Large intestine (tissue), 3 donors: ENCODE data around the gene EHBP1. TPM values are rescaled to one million over a fixed set of nuclear protein-coding genes. Genes with fewer than 3 reads are reported as not detected.

ENCODE experiments used
- DNase-seq, 2 donors: peaks; one replicate each; pipeline versions ENCODE4 v3.0.0 to v3.0.0-alpha.2; 2013
- H3K27ac ChIP-seq: one replicate; pipeline ENCODE4 v1.5.1; 2013; ENCODE audit warnings: low read length
- H3K27me3 ChIP-seq: 2 replicates; pipeline ENCODE4 v1.6.1; 2013; ENCODE audit warnings: low read length; ENCODE audit not compliant: control insufficient read depth, insufficient read depth
- H3K36me3 ChIP-seq: 2 replicates; pipeline ENCODE4 v1.6.1; 2013; ENCODE audit warnings: low read length; ENCODE audit not compliant: control insufficient read depth, insufficient read depth
- H3K4me1 ChIP-seq: one replicate; pipeline ENCODE4 v1.6.1; 2013; ENCODE audit warnings: low read length; ENCODE audit not compliant: control insufficient read depth, insufficient read depth
- H3K4me3 ChIP-seq: one replicate; pipeline ENCODE4 v1.5.1; 2013; ENCODE audit warnings: low read length
- H3K9me3 ChIP-seq: one replicate; pipeline ENCODE4 v1.6.1; 2013; ENCODE audit warnings: mild to moderate bottlenecking, low read depth, low read length, moderate library complexity; ENCODE audit not compliant: control insufficient read depth
- WGBS: methylation state at CpG from one replicate; pipeline ENCODE4 v1.1.5; 2013; ENCODE audit warnings: low lambda C conversion rate; ENCODE audit not compliant: insufficient coverage; 5-methylcytosine and 5-hydroxymethylcytosine counted together
- polyA plus RNA-seq: library from polyadenylated mRNA; unstranded; fragments of 120-200 nt; gene quantifications from one replicate; pipeline ENCODE4 v1.2.1, GENCODE V29; 2013

EHBP1 gene
- polyA plus RNA-seq, 1 donor: 30.7 TPM

DNA sequence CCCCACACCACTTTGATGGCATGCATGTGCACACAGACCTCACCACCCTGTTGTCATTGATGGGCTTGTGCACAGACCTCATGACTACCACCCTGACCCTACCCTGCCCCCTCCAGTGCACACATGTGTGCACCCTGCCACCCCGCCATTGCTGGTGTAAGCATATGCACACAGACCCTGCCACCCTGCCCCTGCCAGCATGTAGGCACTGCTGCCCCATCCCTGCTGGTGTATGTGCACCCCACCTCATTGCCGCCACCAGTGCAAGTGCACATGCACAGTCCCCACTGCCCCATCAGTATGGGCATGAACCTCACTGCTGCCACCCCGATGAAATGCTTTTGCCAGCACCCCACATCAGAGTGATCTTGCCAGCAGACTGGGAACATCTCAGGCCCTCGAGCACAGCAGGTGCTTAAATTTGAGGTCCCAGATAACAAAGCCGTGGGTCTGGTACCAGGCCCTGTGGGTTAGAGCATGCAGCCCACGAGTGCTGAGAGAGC is 169.4 kb downstream of the EHBP1 start:
- H3K27ac ChIP-seq: no peak overlapping the region
- peaks cover 10% of the 10 kb centered on the region for H3K9me3 ChIP-seq
- DNase-seq: no peak
- H3K27me3 ChIP-seq: no peaks in the 10 kb centered on the region
- no CpG with 5 or more reads among the region's 6 CpGs for WGBS
- H3K4me1 ChIP-seq: no peaks in the 10 kb centered on the region
- no peak overlapping the region for H3K4me3 ChIP-seq
- H3K36me3 ChIP-seq: peaks cover 40% of the 10 kb centered on the region

DNA sequence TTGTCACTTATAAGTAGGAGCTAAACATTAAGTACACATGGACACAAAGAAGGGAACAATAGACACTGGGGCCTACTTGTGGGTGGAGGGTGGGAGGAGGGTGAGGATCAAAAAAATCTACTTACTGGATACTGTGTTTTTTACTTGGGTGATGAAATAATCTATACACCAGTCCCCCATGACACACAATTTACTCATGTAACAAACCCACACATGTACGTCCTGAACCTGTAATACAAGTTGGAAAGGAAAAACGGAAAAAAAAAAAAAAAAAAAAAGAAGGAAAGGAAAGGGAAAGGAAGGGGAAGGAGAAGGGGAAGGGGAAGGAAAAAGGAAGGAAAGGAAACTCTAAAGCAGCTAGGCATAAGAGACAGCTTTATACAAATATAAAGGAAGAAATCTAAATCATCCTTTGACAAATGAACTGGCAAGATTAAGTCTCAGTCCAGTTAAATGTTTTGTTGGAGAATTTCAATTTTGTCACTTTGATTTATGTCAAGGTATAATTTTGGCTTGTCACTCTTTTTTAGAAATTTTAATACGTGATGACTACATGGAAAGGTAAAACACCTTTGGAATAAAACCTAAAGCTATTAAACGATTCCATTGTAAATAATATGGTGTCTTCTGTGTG is 175.8 kb downstream of the EHBP1 start:
- Histone ChIP-seq H3K27ac (no peak overlapping the region), H3K9me3 (peaks cover 2% of the 10 kb centered on the region), H3K27me3 (no peaks in the 10 kb centered on the region), H3K4me3 (no peak overlapping the region), H3K36me3 (peaks cover 22% of the 10 kb centered on the region), H3K4me1 (no peaks in the 10 kb centered on the region)
- 100% methylated on average over 2 of the region's 4 CpGs for WGBS
- DNase-seq: no peak

DNA sequence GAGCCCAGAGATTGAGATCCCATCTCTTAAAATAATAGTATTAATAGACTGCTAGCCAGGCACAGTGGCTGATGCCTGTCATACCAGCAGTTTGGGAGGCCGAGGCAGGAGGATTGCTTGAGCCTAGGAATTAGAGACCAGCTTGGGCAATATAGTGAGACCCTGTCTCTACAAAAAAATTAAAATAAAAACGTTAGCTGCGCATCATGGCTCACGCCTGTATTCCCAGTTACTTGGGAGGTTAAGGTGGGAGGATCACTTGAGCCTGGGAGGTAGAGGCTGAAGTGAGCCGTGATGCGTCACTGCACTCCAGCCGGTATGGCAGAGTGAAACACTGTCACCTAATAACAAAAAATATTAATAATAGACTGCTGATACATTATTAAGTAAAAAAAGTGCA is 178.1 kb downstream of the EHBP1 start:
- Histone ChIP-seq H3K4me3 (no peak overlapping the region), H3K9me3 (peaks cover 2% of the 10 kb centered on the region), H3K27ac (no peak overlapping the region), H3K27me3 (no peaks in the 10 kb centered on the region), H3K36me3 (peaks cover 6% of the 10 kb centered on the region), H3K4me1 (no peaks in the 10 kb centered on the region)
- DNase-seq: no peak
- WGBS: no CpG with 5 or more reads among the region's 7 CpGs

DNA sequence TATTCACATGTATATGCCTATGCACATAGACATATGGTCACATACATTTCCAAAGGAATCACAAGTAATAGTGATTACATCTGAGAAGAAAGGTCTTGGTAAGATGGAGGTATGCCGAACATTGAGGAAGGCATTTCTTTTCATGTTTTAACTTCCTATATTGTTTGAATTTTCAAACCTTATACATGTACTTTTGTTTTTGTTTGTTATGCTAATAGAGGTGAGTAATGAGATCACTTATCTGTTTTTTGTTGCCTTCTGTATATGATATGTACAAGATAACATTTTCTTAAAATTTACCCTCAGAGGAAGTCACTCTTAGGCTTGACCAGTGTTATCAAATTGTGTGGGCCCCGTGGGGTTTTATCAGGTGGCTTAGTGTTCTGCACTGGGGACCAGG is 178.6 kb downstream of the EHBP1 start:
- H3K4me3 ChIP-seq: no peak overlapping the region
- peaks cover 6% of the 10 kb centered on the region for H3K36me3 ChIP-seq
- peaks cover 2% of the 10 kb centered on the region for H3K9me3 ChIP-seq
- H3K27ac ChIP-seq: no peak overlapping the region
- no CpG with 5 or more reads among the region's 2 CpGs for WGBS
- H3K27me3 ChIP-seq: no peaks in the 10 kb centered on the region
- no peaks in the 10 kb centered on the region for H3K4me1 ChIP-seq
- DNase-seq: no peak

DNA sequence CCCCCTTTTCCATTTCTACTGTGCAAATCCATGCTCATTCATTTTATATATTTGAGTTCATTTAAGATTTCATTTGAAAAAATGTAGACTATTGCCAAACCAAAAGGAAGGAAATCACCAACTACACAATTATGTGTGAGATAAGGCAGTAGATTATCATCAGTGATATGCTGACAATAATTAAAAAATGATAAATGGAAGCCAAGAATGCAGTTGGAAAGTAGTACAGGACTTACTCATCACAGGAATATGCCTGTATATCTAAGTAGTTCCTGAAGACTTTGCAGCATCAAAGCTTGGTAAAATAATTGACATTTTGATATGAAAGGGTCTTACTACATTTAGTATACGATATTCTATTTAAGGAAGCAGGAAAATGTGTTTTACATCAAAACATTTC is 179.0 kb downstream of the EHBP1 start:
- Histone ChIP-seq H3K36me3 (peaks cover 6% of the 10 kb centered on the region), H3K4me1 (no peaks in the 10 kb centered on the region), H3K27me3 (no peaks in the 10 kb centered on the region), H3K4me3 (no peak overlapping the region), H3K9me3 (no peaks in the 10 kb centered on the region), H3K27ac (no peak overlapping the region)
- 80% methylated on average over 1 of the region's 1 CpG for WGBS
- DNase-seq: no peak

DNA sequence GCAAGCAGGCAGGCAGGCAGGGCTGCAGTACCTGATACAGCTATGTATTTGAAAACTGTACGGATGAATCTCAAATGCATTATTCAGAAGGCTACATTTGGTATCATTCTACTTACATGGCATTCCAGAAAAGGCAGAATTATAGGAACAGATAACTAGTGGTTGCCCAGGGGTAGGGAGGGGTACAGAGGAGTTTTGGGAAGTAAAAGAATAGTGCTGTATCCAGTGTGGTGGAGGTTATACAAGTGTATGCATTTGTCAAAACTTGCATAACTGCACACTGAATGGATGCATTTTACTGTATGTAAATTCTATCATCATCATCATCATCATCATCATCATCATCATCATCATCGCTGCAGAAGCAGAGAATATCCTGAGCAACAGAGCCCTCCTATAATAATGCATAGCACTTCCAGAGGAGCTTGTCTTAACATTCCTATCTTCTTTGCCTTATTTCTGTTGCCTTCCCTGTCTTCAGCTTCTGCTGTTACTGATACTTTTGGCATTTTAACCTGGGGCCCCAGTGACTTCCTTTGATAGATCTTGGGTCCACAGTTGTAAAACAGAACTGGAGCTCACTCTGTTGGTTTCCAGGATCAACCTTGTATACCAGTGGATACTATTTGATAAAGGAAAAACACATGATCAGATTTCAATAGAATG is 189.6 kb downstream of the EHBP1 start:
- WGBS: no CpG with 5 or more reads among the region's 2 CpGs
- H3K4me3 ChIP-seq: no peak overlapping the region
- no peaks in the 10 kb centered on the region for H3K4me1 ChIP-seq
- no peaks in the 10 kb centered on the region for H3K36me3 ChIP-seq
- no peak for DNase-seq
- no peaks in the 10 kb centered on the region for H3K27me3 ChIP-seq
- H3K27ac ChIP-seq: no peak overlapping the region
- H3K9me3 ChIP-seq: no peaks in the 10 kb centered on the region

DNA sequence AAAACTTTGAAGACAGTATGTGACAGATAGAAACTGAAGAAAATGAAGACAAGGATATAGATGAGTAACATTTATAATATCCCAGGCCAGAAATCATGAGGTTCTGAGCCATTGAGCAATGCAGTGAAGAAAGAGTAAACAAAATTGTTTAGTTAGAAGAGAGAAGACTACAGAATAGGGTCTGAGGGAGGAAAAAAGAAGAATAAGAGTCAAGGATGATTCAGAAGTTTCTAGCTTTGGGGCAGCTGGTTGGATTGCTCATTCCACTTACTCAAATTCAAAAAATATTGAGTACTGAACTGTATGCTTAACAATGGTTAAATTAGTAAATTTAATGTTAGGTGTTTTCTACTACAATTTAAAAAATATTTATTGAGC is 190.1 kb downstream of the EHBP1 start:
- H3K4me1 ChIP-seq: no peaks in the 10 kb centered on the region
- no peak overlapping the region for H3K27ac ChIP-seq
- H3K9me3 ChIP-seq: no peaks in the 10 kb centered on the region
- no peak overlapping the region for H3K4me3 ChIP-seq
- H3K27me3 ChIP-seq: no peaks in the 10 kb centered on the region
- DNase-seq: no peak
- H3K36me3 ChIP-seq: no peaks in the 10 kb centered on the region

DNA sequence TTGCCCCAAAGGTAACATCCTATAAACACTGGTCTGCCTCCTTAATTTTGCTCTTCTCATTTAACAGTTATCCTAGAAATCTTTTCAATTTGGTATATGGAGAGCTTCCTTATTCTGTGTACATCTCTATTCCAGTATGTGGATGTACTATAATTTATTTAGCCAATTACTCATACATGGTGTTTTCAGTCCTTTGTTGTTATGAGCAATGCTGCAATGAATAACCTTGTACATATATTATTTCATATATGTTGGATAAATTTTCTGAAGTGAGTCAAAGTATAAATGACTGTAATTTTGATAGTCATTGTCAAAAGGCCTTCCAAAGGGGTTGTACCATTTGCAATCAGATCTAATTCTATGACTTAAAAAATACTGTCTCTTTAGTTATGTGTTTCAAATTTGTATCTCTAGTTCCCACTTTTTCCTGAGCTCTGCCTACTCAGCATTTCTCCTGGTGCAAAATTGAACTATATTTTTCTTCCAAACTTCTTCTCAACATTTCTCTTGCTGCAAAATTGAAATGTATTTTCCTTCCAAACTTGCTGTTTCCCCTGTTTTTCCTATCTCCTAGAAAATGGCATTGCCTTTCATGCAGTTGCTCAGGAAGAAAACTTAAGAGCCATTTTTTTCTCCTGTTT is 191.8 kb downstream of the EHBP1 start:
- no peaks in the 10 kb centered on the region for H3K36me3 ChIP-seq
- H3K27ac ChIP-seq: no peak overlapping the region
- H3K4me1 ChIP-seq: no peaks in the 10 kb centered on the region
- H3K27me3 ChIP-seq: no peaks in the 10 kb centered on the region
- DNase-seq: no peak
- no peaks in the 10 kb centered on the region for H3K9me3 ChIP-seq
- H3K4me3 ChIP-seq: no peak overlapping the region

DNA sequence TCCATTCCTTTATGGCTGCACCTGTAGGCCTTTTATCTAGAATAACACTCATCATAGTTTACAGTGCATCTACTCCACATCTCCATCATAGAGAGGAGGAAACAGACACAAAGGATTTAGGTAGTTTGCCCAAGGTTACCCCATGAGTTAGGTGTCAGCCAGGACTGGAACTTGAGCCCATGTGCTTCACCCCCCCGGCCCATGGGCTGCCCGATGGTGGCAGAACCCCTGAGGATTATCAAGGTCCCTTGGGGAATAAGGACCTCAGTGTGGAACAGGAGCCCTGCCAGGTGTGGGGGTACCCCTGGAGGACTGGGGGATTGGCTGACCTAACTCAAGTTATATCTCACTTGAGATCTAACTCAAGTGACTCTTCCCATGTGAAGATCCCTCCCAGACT is 198.8 kb downstream of the EHBP1 start:
- Histone ChIP-seq H3K36me3 (no peaks in the 10 kb centered on the region), H3K9me3 (no peaks in the 10 kb centered on the region), H3K27me3 (no peaks in the 10 kb centered on the region), H3K4me3 (no peak overlapping the region), H3K27ac (no peak overlapping the region), H3K4me1 (no peaks in the 10 kb centered on the region)
- DNase-seq: no peak
- WGBS: no CpG with 5 or more reads among the region's 2 CpGs

DNA sequence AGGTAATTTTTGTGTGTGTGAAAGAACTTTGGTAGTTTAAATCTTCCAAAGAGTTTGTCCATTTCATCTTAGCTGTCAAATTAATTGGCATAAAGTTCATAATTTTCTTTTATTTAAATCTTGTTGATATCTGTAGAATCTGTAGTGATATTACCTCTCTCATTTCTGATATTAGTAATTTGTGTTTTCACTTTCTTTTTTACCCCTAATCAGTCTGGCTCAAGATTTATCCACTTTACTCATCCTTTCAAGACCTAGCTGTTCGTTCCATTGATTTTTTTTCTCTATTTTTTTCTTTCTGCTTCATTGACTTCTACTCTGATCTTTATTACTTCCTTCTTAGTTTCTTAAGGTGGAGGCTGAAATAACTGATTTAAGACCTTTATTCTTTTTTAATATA is 202.6 kb downstream of the EHBP1 start:
- DNase-seq: no peak
- H3K4me1 ChIP-seq: no peaks in the 10 kb centered on the region

DNA sequence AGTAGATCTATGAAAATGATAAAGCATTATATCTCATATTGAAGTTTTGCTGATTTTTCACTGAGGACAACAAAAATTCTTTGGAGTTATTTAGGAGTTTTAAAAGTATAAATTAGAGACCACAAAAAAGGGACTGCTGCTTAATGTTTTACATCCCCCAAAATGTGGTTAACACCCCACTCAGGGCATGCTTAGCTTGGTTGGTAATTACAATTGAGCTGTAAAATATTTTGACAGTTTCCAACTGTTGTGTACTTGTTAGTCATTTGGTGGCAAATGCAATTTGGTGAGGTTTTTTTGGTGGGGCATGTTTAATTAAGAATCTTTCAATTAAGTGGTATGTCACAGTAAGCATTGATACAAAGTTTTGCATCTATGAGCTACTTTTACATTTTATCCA is 207.8 kb downstream of the EHBP1 start:
- H3K4me3 ChIP-seq: no peak overlapping the region
- no peaks in the 10 kb centered on the region for H3K27me3 ChIP-seq
- DNase-seq: no peak
- H3K36me3 ChIP-seq: no peaks in the 10 kb centered on the region
- H3K9me3 ChIP-seq: no peaks in the 10 kb centered on the region
- H3K27ac ChIP-seq: no peak overlapping the region
- no peaks in the 10 kb centered on the region for H3K4me1 ChIP-seq

More for the DNA sequence above, 202.6 kb downstream of the EHBP1 start:
- no peaks in the 10 kb centered on the region for H3K36me3 ChIP-seq
- no peaks in the 10 kb centered on the region for H3K27me3 ChIP-seq
- no peak overlapping the region for H3K4me3 ChIP-seq
- no peaks in the 10 kb centered on the region for H3K9me3 ChIP-seq
- WGBS: 100% methylated on average over 1 of the region's 1 CpG
- no peak overlapping the region for H3K27ac ChIP-seq
